DND-41 (cell line): ENCODE measurements around the gene UST.

Experiments used
- ATAC-seq: fragments of 200-7000 bp; cut with Tn5 transposase; 3 replicates; pipeline ENCODE4 v1.9.1; 2021; ENCODE audit warnings: low read depth; ENCODE audit not compliant: insufficient read depth
- DNase-seq: peaks from one replicate; pipeline ENCODE4 v3.0.0-alpha.2; 2020
- H2AFZ ChIP-seq: 2 replicates; pipeline ENCODE4 v1.6.0; 2012; ENCODE audit warnings: low read depth, low read length
- H3K27ac ChIP-seq: 2 replicates; pipeline ENCODE4 v1.5.1; 2012; ENCODE audit warnings: low read length, inconsistent platforms
- H3K27me3 ChIP-seq: fragments of 200-600 bp; sonication (generic); 2 replicates; pipeline ENCODE4 v1.6.0; 2012; ENCODE audit warnings: low read length, mild to moderate bottlenecking, inconsistent platforms; ENCODE audit not compliant: insufficient read depth, poor library complexity
- H3K36me3 ChIP-seq: 2 replicates; pipeline ENCODE4 v1.5.1; 2012; ENCODE audit warnings: low read length, inconsistent platforms; ENCODE audit not compliant: insufficient read depth
- H3K4me1 ChIP-seq: 2 replicates; pipeline ENCODE4 v1.5.1; 2012; ENCODE audit warnings: mild to moderate bottlenecking, low read length; ENCODE audit not compliant: insufficient read depth
- H3K4me2 ChIP-seq: 2 replicates; pipeline ENCODE4 v1.6.0; 2012; ENCODE audit warnings: mild to moderate bottlenecking, moderate library complexity, low read length, inconsistent platforms; ENCODE audit not compliant: insufficient read depth
- H3K4me3 ChIP-seq, 2 experiments: fragments of 200-600 bp in 1 of 2; shearing (Covaris generic) in 1 of 2; 2 replicates each; pipeline ENCODE4 v1.5.1; 2012 to 2016; ENCODE audit warnings: inconsistent platforms in 2 of 2, low read length in 2 of 2, mild to moderate bottlenecking in 2 of 2, low read depth in 1 of 2, moderate library complexity in 1 of 2
- H3K79me2 ChIP-seq: 2 replicates; pipeline ENCODE4 v1.6.0; 2012; ENCODE audit warnings: low read length, inconsistent platforms; ENCODE audit not compliant: insufficient read depth
- H3K9ac ChIP-seq: 2 replicates; pipeline ENCODE4 v1.6.0; 2012; ENCODE audit warnings: low read depth, mild to moderate bottlenecking, inconsistent platforms, low read length, moderate library complexity
- H3K9me3 ChIP-seq: 2 replicates; pipeline ENCODE4 v1.5.1; 2012; ENCODE audit warnings: low read length, moderate library complexity, mild to moderate bottlenecking, inconsistent platforms; ENCODE audit not compliant: insufficient read depth, severe bottlenecking
- H4K20me1 ChIP-seq: 2 replicates; pipeline ENCODE4 v1.6.0; 2012; ENCODE audit warnings: low read length; ENCODE audit not compliant: insufficient read depth
- CTCF ChIP-seq: IDR thresholded peaks from 2 replicates; pipeline ENCODE4 v1.5.1; 2012; ENCODE audit warnings: borderline replicate concordance, low read length, moderate library complexity, mild to moderate bottlenecking; ENCODE audit not compliant: poor library complexity, severe bottlenecking; ENCODE audit errors: extremely low read depth
- EZH2 ChIP-seq: IDR thresholded peaks from 3 replicates; pipeline ENCODE4 v1.6.1; 2012; ENCODE audit warnings: borderline replicate concordance, low read depth, mild to moderate bottlenecking, moderate library complexity, low read length, inconsistent platforms; ENCODE audit not compliant: severe bottlenecking

UST gene

GRCh38 chr6:148760258-148760534 lies 13.4 kb downstream of the UST start:
- DNase-seq (peak; percentile 17), ATAC-seq (no peak)
- Histone ChIP-seq H3K4me3 (peak overlapping the region; percentile 14 to 59; a peak in 3 of 4 replicates), H3K4me1 (peaks cover 61% of the 10 kb centered on the region), H3K27ac (peak overlapping the region; percentile 92), H3K27me3 (no peaks in the 10 kb centered on the region), H3K9me3 (no peaks in the 10 kb centered on the region), H4K20me1 (peaks cover 3% of the 10 kb centered on the region; the same call in 1 of the 2 replicates), H3K9ac (peak overlapping the region; percentile 51), H3K4me2 (peak overlapping the region; percentile 75), H3K36me3 (no peaks in the 10 kb centered on the region), H2AFZ (no peak overlapping the region; the same call in 1 of the 2 replicates), H3K79me2 (peaks cover 24% of the 10 kb centered on the region)
- TF ChIP-seq CTCF (no peak), EZH2 (no peak)

GRCh38 chr6:148760568-148761526 lies 14.0 kb downstream of the UST start:
- peak overlapping the region; percentile 51 for H3K9ac ChIP-seq
- H3K4me1 ChIP-seq: peaks cover 61% of the 10 kb centered on the region
- H2AFZ ChIP-seq: peak overlapping the region; percentile 53
- TF ChIP-seq EZH2: no peak
- TF ChIP-seq CTCF: peak; percentile 27
- H3K4me2 ChIP-seq: peak overlapping the region; percentile 75
- H4K20me1 ChIP-seq: peaks cover 3% of the 10 kb centered on the region; the same call in 1 of the 2 replicates
- DNase-seq (peak; percentile 94), ATAC-seq (peak; percentile 84)
- no peaks in the 10 kb centered on the region for H3K9me3 ChIP-seq
- H3K27me3 ChIP-seq: no peaks in the 10 kb centered on the region
- peak overlapping the region; percentile 14 to 59; a peak in 3 of 4 replicates for H3K4me3 ChIP-seq
- peaks cover 24% of the 10 kb centered on the region for H3K79me2 ChIP-seq
- no peaks in the 10 kb centered on the region for H3K36me3 ChIP-seq
- peak overlapping the region; percentile 92 for H3K27ac ChIP-seq

- Histone ChIP-seq H2AFZ (peak overlapping the region; percentile 53), H3K36me3 (no peaks in the 10 kb centered on the region), H3K4me2 (peak overlapping the region; percentile 75), H3K4me3 (peak overlapping the region; percentile 14 to 59; a peak in 3 of 4 replicates), H3K9ac (peak overlapping the region; percentile 51), H3K4me1 (peaks cover 61% of the 10 kb centered on the region), H3K27me3 (no peaks in the 10 kb centered on the region), H3K79me2 (peaks cover 28% of the 10 kb centered on the region), H4K20me1 (peaks cover 3% of the 10 kb centered on the region; the same call in 1 of the 2 replicates), H3K27ac (peak overlapping the region; percentile 92), H3K9me3 (no peaks in the 10 kb centered on the region)
- ATAC-seq: peak; percentile 20
- TF ChIP-seq EZH2 (no peak), CTCF (no peak)
- peak; percentile 71 for DNase-seq
Measured at GRCh38 chr6:148761527-148762011, 14.7 kb downstream of the UST start.
